Measurements from ENCODE around the gene GLT8D1. TPM values are rescaled to one million over a fixed set of nuclear protein-coding genes. Genes with fewer than 3 reads are reported as not detected.
A peak's percentile ranks its signal among the peaks of the same experiment; 100 is the strongest.

GLT8D1 gene
- total RNA-seq (2014; rRNA removed; shearing (Covaris generic)): 30.0 and 34.4 TPM in 2 replicates

- peak; percentile 82 for DNase-seq (ENCODE audit: low spot score)
Measured at GRCh38 chr3:52705688-52706686, at the start of gene GLT8D1, which contains the start of gene SPCS1. TSS of gene GLT8D1 (minus strand) at chr3:52705791. CDS start at chr3:52700460, 5,331 bp downstream. TSS of gene SPCS1 (plus strand) at chr3:52706106. CDS start at chr3:52706247, 141 bp downstream.

GRCh38 chr3:52754373-52754772 lies 48.8 kb upstream of the GLT8D1 start:
- DNase-seq (ENCODE audit: low spot score): no peak

- DNase-seq (ENCODE audit: low spot score): no peak
Measured at GRCh38 chr3:52752045-52752660, 46.6 kb upstream of the GLT8D1 start.

- DNase-seq (ENCODE audit: low spot score): no peak
Measured at GRCh38 chr3:52743721-52744120, 38.1 kb upstream of the GLT8D1 start.

- DNase-seq (ENCODE audit: low spot score): no peak
Measured at GRCh38 chr3:52743152-52743551, 37.6 kb upstream of the GLT8D1 start.

GRCh38 chr3:52742418-52743041 lies 36.9 kb upstream of the GLT8D1 start:
- peak; percentile 34 for DNase-seq (ENCODE audit: low spot score)

GRCh38 chr3:52739730-52740129 lies 34.1 kb upstream of the GLT8D1 start:
- no peak for DNase-seq (ENCODE audit: low spot score)

GRCh38 chr3:52733256-52733891 lies 27.8 kb upstream of the GLT8D1 start:
- DNase-seq (ENCODE audit: low spot score): no peak

GRCh38 chr3:52731590-52731989 lies 26.0 kb upstream of the GLT8D1 start:
- DNase-seq (ENCODE audit: low spot score): no peak

GRCh38 chr3:52730681-52731080 lies 25.1 kb upstream of the GLT8D1 start:
- DNase-seq (ENCODE audit: low spot score): no peak

- peak; percentile 7 for DNase-seq (ENCODE audit: low spot score)
Measured at GRCh38 chr3:52728753-52729152, 23.2 kb upstream of the GLT8D1 start.

- DNase-seq (ENCODE audit: low spot score): peak; percentile 3
Measured at GRCh38 chr3:52724511-52724910, 18.9 kb upstream of the GLT8D1 start.

GRCh38 chr3:52723935-52724334 lies 18.3 kb upstream of the GLT8D1 start:
- no peak for DNase-seq (ENCODE audit: low spot score)

GRCh38 chr3:52722491-52722890 lies 16.9 kb upstream of the GLT8D1 start:
- DNase-seq (ENCODE audit: low spot score): no peak

GRCh38 chr3:52721730-52722008 lies 16.1 kb upstream of the GLT8D1 start:
- DNase-seq (ENCODE audit: low spot score): no peak

- no peak for DNase-seq (ENCODE audit: low spot score)
Measured at GRCh38 chr3:52721002-52721729, 15.6 kb upstream of the GLT8D1 start.

GRCh38 chr3:52719618-52720017 lies 14.0 kb upstream of the GLT8D1 start:
- no peak for DNase-seq (ENCODE audit: low spot score)

- no peak for DNase-seq (ENCODE audit: low spot score)
Measured at GRCh38 chr3:52715714-52716305, 10.2 kb upstream of the GLT8D1 start.

GRCh38 chr3:52714335-52715302 lies 9.0 kb upstream of the GLT8D1 start:
- no peak for DNase-seq (ENCODE audit: low spot score)
